Suprapubic skin (tissue), 4 donors: Measurements from ENCODE around the gene EBP.

ENCODE experiments used
- EP300 ChIP-seq: sonication (generic); formaldehyde crosslinking; IDR thresholded peaks from one replicate; pipeline ENCODE4 v1.6.1; 2017; ENCODE audit warnings: antibody characterized with exemption
- POLR2A ChIP-seq, 2 donors: fragments of 450-650 bp; IDR thresholded peaks; one replicate each; pipeline ENCODE4 v1.6.1; 2017; ENCODE audit warnings: antibody characterized with exemption in 2 of 2, mild to moderate bottlenecking in 2 of 2, moderate library complexity in 2 of 2
- POLR2AphosphoS5 ChIP-seq, 3 donors: sonication (generic); formaldehyde crosslinking; IDR thresholded peaks; one replicate each; pipeline ENCODE4 v1.6.1; 2017; ENCODE audit warnings: antibody characterized with exemption in 3 of 3
- TF ChIP-seq, protein P1 (sequence below), 2 donors: fragments of 200-600 bp in 1 of 2; fragments of 450-650 bp in 1 of 2; sonication (generic) in 1 of 2; IDR thresholded peaks; one replicate each; pipeline ENCODE4 v1.5.1; 2016 to 2019; ENCODE audit warnings: antibody characterized with exemption in 2 of 2, mild to moderate bottlenecking in 1 of 2, moderate library complexity in 1 of 2

DNA sequence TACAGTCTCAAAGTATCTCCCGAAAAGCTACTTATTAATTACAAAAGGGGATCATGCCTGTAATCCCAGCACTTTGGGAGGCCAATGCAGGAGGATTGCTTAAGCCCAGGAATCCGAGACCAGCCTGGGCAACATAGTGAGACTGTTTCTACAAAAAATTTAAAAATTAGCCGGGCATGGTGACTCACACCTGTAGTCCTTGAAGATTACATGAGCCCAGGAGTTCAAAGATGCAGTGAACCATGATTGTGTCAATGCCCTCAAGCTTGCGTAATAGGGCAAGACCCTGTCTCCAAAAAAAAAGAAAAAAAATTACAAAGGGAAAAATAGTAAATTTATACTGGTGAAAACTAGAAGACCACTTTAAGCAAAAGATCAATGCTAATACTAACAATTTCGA is 16.1 kb upstream of the EBP start:
- TF ChIP-seq, protein P1, sequence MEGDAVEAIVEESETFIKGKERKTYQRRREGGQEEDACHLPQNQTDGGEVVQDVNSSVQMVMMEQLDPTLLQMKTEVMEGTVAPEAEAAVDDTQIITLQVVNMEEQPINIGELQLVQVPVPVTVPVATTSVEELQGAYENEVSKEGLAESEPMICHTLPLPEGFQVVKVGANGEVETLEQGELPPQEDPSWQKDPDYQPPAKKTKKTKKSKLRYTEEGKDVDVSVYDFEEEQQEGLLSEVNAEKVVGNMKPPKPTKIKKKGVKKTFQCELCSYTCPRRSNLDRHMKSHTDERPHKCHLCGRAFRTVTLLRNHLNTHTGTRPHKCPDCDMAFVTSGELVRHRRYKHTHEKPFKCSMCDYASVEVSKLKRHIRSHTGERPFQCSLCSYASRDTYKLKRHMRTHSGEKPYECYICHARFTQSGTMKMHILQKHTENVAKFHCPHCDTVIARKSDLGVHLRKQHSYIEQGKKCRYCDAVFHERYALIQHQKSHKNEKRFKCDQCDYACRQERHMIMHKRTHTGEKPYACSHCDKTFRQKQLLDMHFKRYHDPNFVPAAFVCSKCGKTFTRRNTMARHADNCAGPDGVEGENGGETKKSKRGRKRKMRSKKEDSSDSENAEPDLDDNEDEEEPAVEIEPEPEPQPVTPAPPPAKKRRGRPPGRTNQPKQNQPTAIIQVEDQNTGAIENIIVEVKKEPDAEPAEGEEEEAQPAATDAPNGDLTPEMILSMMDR (IDR thresholded peaks at IDR 0.05), result no peak
- no peak for TF ChIP-seq POLR2A (IDR thresholded peaks at IDR 0.05)
- TF ChIP-seq POLR2AphosphoS5 (IDR thresholded peaks at IDR 0.05), result no peak
- TF ChIP-seq EP300, result no peak
